Liver (tissue), 9 donors: ENCODE measurements around the gene GART. TPM values are rescaled to one million over a fixed set of nuclear protein-coding genes. Genes with fewer than 3 reads are reported as not detected.

Experiments used
- DNase-seq: peaks from one replicate; pipeline ENCODE4 v3.0.0-alpha.2; 2017; ENCODE audit warnings: low spot score
- H3K27ac ChIP-seq, 2 donors: one replicate each; pipeline ENCODE4 v1.7.0; 2013; ENCODE audit warnings: inconsistent platforms in 2 of 2, low read length in 2 of 2, control low read depth in 1 of 2, low read depth in 1 of 2, mild to moderate bottlenecking in 1 of 2
- H3K27me3 ChIP-seq, 4 donors: one replicate each; pipeline versions ENCODE4 v1.6.1 to v1.7.0; 2013; ENCODE audit warnings: low read length in 3 of 4, inconsistent platforms in 1 of 4, mild to moderate bottlenecking in 1 of 4, moderate library complexity in 1 of 4; ENCODE audit not compliant: control insufficient read depth in 4 of 4, insufficient read depth in 4 of 4
- H3K36me3 ChIP-seq, 4 donors: one replicate each; pipeline versions ENCODE4 v1.6.1 to v1.7.0; 2013; ENCODE audit warnings: low read length in 3 of 4, mild to moderate bottlenecking in 3 of 4, low read depth in 1 of 4, moderate library complexity in 1 of 4; ENCODE audit not compliant: control insufficient read depth in 4 of 4, insufficient read depth in 3 of 4
- H3K4me1 ChIP-seq, 4 donors: one replicate each; pipeline versions ENCODE4 v1.6.1 to v1.7.0; 2013; ENCODE audit warnings: low read length in 3 of 4, mild to moderate bottlenecking in 3 of 4, moderate library complexity in 1 of 4; ENCODE audit not compliant: control insufficient read depth in 4 of 4, insufficient read depth in 4 of 4
- H3K4me3 ChIP-seq, 3 donors: one replicate each; pipeline versions ENCODE4 v1.6.1 to v1.7.0; 2013; ENCODE audit warnings: low read length in 3 of 3, control low read depth in 1 of 3, low read depth in 1 of 3, mild to moderate bottlenecking in 1 of 3
- H3K9ac ChIP-seq, 2 donors: one replicate each; pipeline ENCODE4 v1.7.0; 2013; ENCODE audit warnings: low read length in 2 of 2, mild to moderate bottlenecking in 2 of 2, moderate library complexity in 2 of 2, control low read depth in 1 of 2, low read depth in 1 of 2
- H3K9me3 ChIP-seq, 4 donors: one replicate each; pipeline versions ENCODE4 v1.6.1 to v1.7.0; 2013; ENCODE audit warnings: low read length in 3 of 4; ENCODE audit not compliant: control insufficient read depth in 4 of 4
- EGR1 ChIP-seq, 2 donors: IDR thresholded peaks; 2 replicates each; pipeline ENCODE4 v1.6.1; 2016 to 2018; ENCODE audit warnings: antibody characterized with exemption in 2 of 2, low read depth in 2 of 2
- FOXA1 ChIP-seq: IDR thresholded peaks from 2 replicates; pipeline ENCODE4 v1.6.1; 2016; ENCODE audit warnings: antibody characterized with exemption
- FOXA2 ChIP-seq: IDR thresholded peaks from 2 replicates; pipeline ENCODE4 v1.6.1; 2016; ENCODE audit warnings: antibody characterized with exemption
- GABPA ChIP-seq, 2 donors: IDR thresholded peaks in 1 of 2; conservative IDR thresholded peaks in 1 of 2; 2 replicates each; pipeline ENCODE4 v1.6.1; 2016; ENCODE audit warnings: antibody characterized with exemption in 2 of 2, mild to moderate bottlenecking in 1 of 2, moderate library complexity in 1 of 2
- HNF4G ChIP-seq: IDR thresholded peaks from 2 replicates; pipeline ENCODE4 v1.6.1; 2016; ENCODE audit warnings: antibody characterized with exemption
- JUND ChIP-seq, 2 donors: IDR thresholded peaks; 2 replicates each; pipeline ENCODE4 v1.6.1; 2016; ENCODE audit warnings: antibody characterized with exemption in 2 of 2
- RAD21 ChIP-seq, 2 donors: IDR thresholded peaks; 2 replicates each; pipeline ENCODE4 v1.6.1; 2016; ENCODE audit warnings: antibody characterized with exemption in 2 of 2, mild to moderate bottlenecking in 2 of 2
- RXRA ChIP-seq, 2 donors: IDR thresholded peaks; 2 replicates each; pipeline ENCODE4 v1.6.1; 2017 to 2018; ENCODE audit warnings: antibody characterized with exemption in 2 of 2, mild to moderate bottlenecking in 1 of 2
- SP1 ChIP-seq: IDR thresholded peaks from 2 replicates; pipeline ENCODE4 v1.6.1; 2018; ENCODE audit warnings: antibody characterized with exemption, mild to moderate bottlenecking
- TAF1 ChIP-seq: conservative IDR thresholded peaks from 2 replicates; pipeline ENCODE4 v1.6.1; 2016; ENCODE audit warnings: antibody characterized with exemption, mild to moderate bottlenecking
- YY1 ChIP-seq: IDR thresholded peaks from 2 replicates; pipeline ENCODE4 v1.6.1; 2016; ENCODE audit warnings: antibody characterized with exemption, mild to moderate bottlenecking
- WGBS: extraction: QIAGEN DNeasy Blood & Tissue Kit; methylation state at CpG from one replicate; pipeline ENCODE4 v1.1.7; 2013; 5-methylcytosine and 5-hydroxymethylcytosine counted together
- polyA plus RNA-seq, 2 donors: library from polyadenylated mRNA; stranded (reverse) in 1 of 2; unstranded in 1 of 2; fragments of 200-250 nt in 1 of 2; fragments of >200 nt in 1 of 2; fragmentation: Nextera tagmentation in 1 of 2; extraction: Ambion mirVana in 1 of 2; gene quantifications; one replicate each; pipeline versions ENCODE4 v1.2.1 to v1.2.3, GENCODE V29; 2013 to 2015
- total RNA-seq, 2 donors: library from RNA; depleted of rRNA; stranded (reverse); fragments of >200 nt; gene quantifications; one replicate each; pipeline ENCODE4 v1.2.3, GENCODE V29; 2014
- TF ChIP-seq, protein P1 (sequence below): IDR thresholded peaks from 2 replicates; pipeline ENCODE4 v1.6.1; 2016; ENCODE audit warnings: antibody characterized with exemption
- TF ChIP-seq, protein P2 (sequence below): IDR thresholded peaks from 2 replicates; pipeline ENCODE4 v1.6.1; 2016; ENCODE audit warnings: antibody characterized with exemption, mild to moderate bottlenecking
- TF ChIP-seq, protein P3 (sequence below): fragments of 150-350 bp; IDR thresholded peaks from 2 replicates; pipeline ENCODE4 v1.5.1; 2017; ENCODE audit warnings: improper control_type of control experiment, low read depth, low read length; ENCODE audit not compliant: missing input control
- donor health status: healthy.
- donor health status: healthy.
- donor health status: healthy.
- donor health status: healthy.
- donor health status: healthy.

GART gene
- total and polyA plus RNA-seq, 4 donors = 15.7 to 76.8 (median 32.0) TPM

DNA sequence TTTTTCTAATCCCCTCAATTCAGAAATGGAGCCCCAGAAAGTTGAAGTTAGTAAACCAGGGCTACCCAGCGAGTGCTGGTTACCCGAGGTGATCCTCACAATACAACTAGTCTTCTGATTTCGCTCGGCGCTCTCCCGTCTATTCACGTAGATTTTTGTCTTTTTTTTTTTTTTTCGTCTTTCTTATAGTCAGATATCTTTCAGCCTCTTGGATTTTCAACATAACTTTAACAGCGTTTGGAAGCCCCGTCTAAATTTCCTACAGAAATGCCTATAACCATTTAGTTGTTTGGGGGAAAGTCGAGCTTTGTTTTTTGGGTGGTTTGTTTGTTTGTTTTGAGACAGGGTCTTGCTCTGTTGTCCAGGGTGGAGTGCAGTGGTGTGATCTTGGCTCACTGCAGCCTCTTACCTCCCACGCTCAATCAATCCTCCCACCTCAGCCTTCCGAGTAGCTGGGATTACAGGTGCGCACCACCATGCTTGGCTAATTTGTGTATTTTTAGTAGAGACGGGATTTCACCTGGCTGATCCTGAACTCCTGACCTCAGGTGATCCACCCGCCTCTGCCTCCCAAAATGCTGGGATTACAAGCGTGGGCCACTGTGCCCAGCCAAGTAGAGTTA is 61.3 kb downstream of the GART start:
- H3K27ac ChIP-seq = peak overlapping the region; percentile 47 to 76
- TF ChIP-seq GABPA (IDR thresholded peaks at IDR 0.05 in 1 of 2, conservative IDR thresholded peaks at IDR 0.05 in 1 of 2) = no peak
- peak in 1 of 2 donors; percentile 7 for TF ChIP-seq RXRA (IDR thresholded peaks at IDR 0.05)
- TF ChIP-seq JUND (IDR thresholded peaks at IDR 0.05) = no peak
- TF ChIP-seq EGR1 (IDR thresholded peaks at IDR 0.05; ENCODE audit: low read depth in 2 of 2) = no peak
- TF ChIP-seq FOXA1 = no peak
- no peak for TF ChIP-seq TAF1
- no peak for TF ChIP-seq HNF4G
- H3K27me3 ChIP-seq = no peaks in the 10 kb centered on the region
- WGBS = 14% methylated on average over 17 of the region's 17 CpGs
- peak overlapping the region; percentile 37 to 93 for H3K9ac ChIP-seq
- H3K4me3 ChIP-seq = peak overlapping the region; percentile 66 to 91 (median 76)
- no peaks in the 10 kb centered on the region for H3K36me3 ChIP-seq
- H3K9me3 ChIP-seq = no peaks in the 10 kb centered on the region
- peaks cover 2 to 13% (median 7%) of the 10 kb centered on the region in 4 donors for H3K4me1 ChIP-seq
- no peak for DNase-seq

DNA sequence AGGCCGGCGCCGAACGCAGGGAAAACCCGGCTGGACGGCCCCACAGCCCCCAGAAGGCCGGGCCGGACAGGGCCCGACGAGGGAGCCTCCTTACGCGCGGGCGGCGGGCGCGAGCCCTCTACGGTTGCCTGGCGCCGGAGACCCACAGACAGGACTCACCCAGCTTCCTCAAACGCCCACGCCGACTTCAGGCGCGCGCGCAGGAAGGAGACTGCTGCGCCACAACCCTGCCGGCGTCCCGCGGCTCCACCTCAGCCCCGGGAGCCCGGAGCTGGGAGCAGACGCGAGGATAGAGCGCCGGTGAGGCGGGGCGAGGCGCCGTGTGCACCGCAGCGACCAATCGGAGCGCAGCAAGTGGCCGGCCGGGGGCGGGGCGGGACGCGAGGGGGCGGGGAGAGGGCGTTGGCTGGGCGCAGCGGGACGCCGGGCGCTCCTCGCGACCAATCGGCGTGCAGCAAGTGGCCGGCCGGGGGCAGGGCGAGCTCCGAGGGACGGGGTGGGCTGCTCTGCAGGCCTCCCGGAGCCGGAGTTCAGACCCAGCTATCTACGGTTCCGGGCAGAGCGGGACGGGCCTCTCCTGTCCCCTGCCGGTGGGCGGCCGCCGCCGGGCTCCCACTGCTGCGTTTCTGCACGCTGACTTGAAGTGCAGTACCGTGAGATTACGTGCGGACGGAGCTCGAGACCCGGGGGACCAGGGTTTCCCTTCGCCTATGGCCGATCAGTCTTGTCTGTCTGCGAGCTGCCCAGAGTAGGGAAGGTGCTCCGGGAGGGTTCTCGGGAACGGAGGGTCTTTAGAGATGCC is 62.0 kb downstream of the GART start, which contains the start of gene TMEM50B:
Gene TMEM50B, minus strand, starts transcription at position 296 of the 802 bp plus-strand sequence. CDS start 11,089 bp downstream, outside the sequence.
- peak within 1 kb of the TSS; percentile 93 to 96 for H3K27ac ChIP-seq
- WGBS = under 1% methylated on average over 93 of the region's 93 CpGs
- H3K27me3 ChIP-seq = no peaks in the 10 kb centered on the region
- peak; percentile 99 for DNase-seq
- H3K4me3 ChIP-seq = peak within 1 kb of the TSS; percentile 66 to 96 (median 91)
- peaks cover 2 to 13% (median 7%) of the 10 kb centered on the region in 4 donors for H3K4me1 ChIP-seq
- no peaks in the 10 kb centered on the region for H3K36me3 ChIP-seq
- TF ChIP-seq GABPA (IDR thresholded peaks at IDR 0.05 in 1 of 2, conservative IDR thresholded peaks at IDR 0.05 in 1 of 2) = no peak
- peak; percentile 8 for TF ChIP-seq FOXA2
- TF ChIP-seq RAD21 (IDR thresholded peaks at IDR 0.05) = peak; percentile 46 to 61
- TF ChIP-seq YY1 = peak; percentile 66
- peak; percentile 89 to 93 for TF ChIP-seq EGR1 (IDR thresholded peaks at IDR 0.05; ENCODE audit: low read depth in 2 of 2)
- TF ChIP-seq, protein P1, sequence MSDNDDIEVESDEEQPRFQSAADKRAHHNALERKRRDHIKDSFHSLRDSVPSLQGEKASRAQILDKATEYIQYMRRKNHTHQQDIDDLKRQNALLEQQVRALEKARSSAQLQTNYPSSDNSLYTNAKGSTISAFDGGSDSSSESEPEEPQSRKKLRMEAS = no peak
- TF ChIP-seq TAF1 = peak; percentile 90
- TF ChIP-seq JUND (IDR thresholded peaks at IDR 0.05) = no peak
- TF ChIP-seq, protein P2, sequence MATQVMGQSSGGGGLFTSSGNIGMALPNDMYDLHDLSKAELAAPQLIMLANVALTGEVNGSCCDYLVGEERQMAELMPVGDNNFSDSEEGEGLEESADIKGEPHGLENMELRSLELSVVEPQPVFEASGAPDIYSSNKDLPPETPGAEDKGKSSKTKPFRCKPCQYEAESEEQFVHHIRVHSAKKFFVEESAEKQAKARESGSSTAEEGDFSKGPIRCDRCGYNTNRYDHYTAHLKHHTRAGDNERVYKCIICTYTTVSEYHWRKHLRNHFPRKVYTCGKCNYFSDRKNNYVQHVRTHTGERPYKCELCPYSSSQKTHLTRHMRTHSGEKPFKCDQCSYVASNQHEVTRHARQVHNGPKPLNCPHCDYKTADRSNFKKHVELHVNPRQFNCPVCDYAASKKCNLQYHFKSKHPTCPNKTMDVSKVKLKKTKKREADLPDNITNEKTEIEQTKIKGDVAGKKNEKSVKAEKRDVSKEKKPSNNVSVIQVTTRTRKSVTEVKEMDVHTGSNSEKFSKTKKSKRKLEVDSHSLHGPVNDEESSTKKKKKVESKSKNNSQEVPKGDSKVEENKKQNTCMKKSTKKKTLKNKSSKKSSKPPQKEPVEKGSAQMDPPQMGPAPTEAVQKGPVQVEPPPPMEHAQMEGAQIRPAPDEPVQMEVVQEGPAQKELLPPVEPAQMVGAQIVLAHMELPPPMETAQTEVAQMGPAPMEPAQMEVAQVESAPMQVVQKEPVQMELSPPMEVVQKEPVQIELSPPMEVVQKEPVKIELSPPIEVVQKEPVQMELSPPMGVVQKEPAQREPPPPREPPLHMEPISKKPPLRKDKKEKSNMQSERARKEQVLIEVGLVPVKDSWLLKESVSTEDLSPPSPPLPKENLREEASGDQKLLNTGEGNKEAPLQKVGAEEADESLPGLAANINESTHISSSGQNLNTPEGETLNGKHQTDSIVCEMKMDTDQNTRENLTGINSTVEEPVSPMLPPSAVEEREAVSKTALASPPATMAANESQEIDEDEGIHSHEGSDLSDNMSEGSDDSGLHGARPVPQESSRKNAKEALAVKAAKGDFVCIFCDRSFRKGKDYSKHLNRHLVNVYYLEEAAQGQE = peak; percentile 92
- TF ChIP-seq, protein P3, sequence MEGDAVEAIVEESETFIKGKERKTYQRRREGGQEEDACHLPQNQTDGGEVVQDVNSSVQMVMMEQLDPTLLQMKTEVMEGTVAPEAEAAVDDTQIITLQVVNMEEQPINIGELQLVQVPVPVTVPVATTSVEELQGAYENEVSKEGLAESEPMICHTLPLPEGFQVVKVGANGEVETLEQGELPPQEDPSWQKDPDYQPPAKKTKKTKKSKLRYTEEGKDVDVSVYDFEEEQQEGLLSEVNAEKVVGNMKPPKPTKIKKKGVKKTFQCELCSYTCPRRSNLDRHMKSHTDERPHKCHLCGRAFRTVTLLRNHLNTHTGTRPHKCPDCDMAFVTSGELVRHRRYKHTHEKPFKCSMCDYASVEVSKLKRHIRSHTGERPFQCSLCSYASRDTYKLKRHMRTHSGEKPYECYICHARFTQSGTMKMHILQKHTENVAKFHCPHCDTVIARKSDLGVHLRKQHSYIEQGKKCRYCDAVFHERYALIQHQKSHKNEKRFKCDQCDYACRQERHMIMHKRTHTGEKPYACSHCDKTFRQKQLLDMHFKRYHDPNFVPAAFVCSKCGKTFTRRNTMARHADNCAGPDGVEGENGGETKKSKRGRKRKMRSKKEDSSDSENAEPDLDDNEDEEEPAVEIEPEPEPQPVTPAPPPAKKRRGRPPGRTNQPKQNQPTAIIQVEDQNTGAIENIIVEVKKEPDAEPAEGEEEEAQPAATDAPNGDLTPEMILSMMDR = peak; percentile 49
- peak; percentile 44 for TF ChIP-seq SP1
- no peaks in the 10 kb centered on the region for H3K9me3 ChIP-seq
- H3K9ac ChIP-seq = peak within 1 kb of the TSS; percentile 93 to 97
